ENCODE results near the gene RPUSD4.

- no peak for TF ChIP-seq CTCF (IDR thresholded peaks at IDR 0.05)
- no peak for TF ChIP-seq POLR2A (IDR thresholded peaks at IDR 0.05)
Measured at GRCh38 chr11:126257144-126257543, 45.7 kb upstream of the RPUSD4 start.

Data from lower leg skin (tissue), 3 donors.